ENCODE measurements around the gene DIP2A. TPM values are rescaled to one million over a fixed set of nuclear protein-coding genes. Genes with fewer than 3 reads are reported as not detected.

Gene DIP2A
- total and polyA plus RNA-seq, 2 of the 8 experiments (the other 6 are each of a cell fraction or from before 2014, with no cell fraction given), result 16.0 to 27.1 TPM

DNA sequence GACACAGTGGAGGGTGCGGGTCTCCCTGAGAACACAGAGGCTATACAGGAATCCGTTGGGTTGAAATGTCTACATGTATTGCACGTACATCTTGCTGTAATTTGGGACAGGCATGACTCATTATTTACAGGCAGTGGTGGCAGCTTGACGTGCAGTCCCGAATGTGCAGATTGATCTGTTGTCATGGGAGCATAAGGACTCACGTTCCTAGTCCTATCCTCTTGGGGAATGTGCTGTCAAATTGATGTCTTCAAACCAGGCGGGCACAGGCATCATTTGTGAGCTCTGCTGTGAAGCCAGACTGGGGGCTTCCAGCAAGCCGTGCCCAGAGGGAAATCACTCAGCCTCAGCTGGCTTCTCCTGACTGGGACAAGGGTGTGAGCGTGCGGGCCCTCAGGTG is 105.7 kb downstream of the DIP2A start:
- no peaks in the 10 kb centered on the region for H3K27me3 ChIP-seq (replicated peaks in 1 of 4; ENCODE audit: control insufficient read depth in 3 of 4, extremely low read depth in 1 of 4, insufficient read depth in 3 of 4, low read length in 3 of 4)
- CTCF ChIA-PET (ENCODE audit: partially characterized antibody), result interaction anchor here (1.1 to 2.5 kb wide), 2 partner anchors 13 to 69 kb away, joined by 3 to 9 read pairs; no protein-coding TSS in a partner anchor

More for the DNA sequence above, 105.7 kb downstream of the DIP2A start:
- Histone ChIP-seq H3K79me2 (ENCODE audit: control insufficient read depth in 1 of 2, insufficient read depth in 2 of 2, low read length in 2 of 2) (no peaks in the 10 kb centered on the region), H2BK12ac (ENCODE audit: low read depth, low read length) (no peak overlapping the region), H2BK5ac (ENCODE audit: low read depth, low read length) (no peak overlapping the region; the same call in 1 of the 2 replicates), H4K91ac (replicated peaks; ENCODE audit: insufficient read length, low read length) (no peak overlapping the region), H3K4me2 (ENCODE audit: insufficient read depth in 1 of 2, low read depth in 2 of 2, low read length in 2 of 2) (no peak overlapping the region), H3K18ac (ENCODE audit: extremely low read depth, low read length) (no peak overlapping the region), H3K9ac (replicated peaks in 1 of 4; ENCODE audit: extremely low read depth in 1 of 4, low read depth in 3 of 4, low read length in 3 of 4) (no peak overlapping the region), H3K4me1 (replicated peaks in 1 of 4; ENCODE audit: control insufficient read depth in 3 of 4, insufficient read depth in 4 of 4, low read length in 3 of 4) (no peaks in the 10 kb centered on the region), H3K79me1 (ENCODE audit: low read depth, low read length) (no peaks in the 10 kb centered on the region), H4K8ac (ENCODE audit: extremely low read depth, insufficient read depth, low read length) (no peak overlapping the region), H2BK120ac (replicated peaks; ENCODE audit: low read depth, low read length) (no peak overlapping the region), H3K23ac (ENCODE audit: insufficient read length) (no peak overlapping the region), H2AK5ac (ENCODE audit: low read depth, low read length) (no peak overlapping the region), H3K14ac (ENCODE audit: insufficient read length) (no peak overlapping the region), H3K27ac (ENCODE audit: low read depth, low read length) (no peak overlapping the region), H3K36me3 (ENCODE audit: control insufficient read depth in 2 of 4, insufficient read depth in 4 of 4, low read length in 3 of 4) (peaks cover 7 to 24% (median 15%) of the 10 kb centered on the region in 4 experiments; a peak in 5 of 8 replicates), H3K23me2 (ENCODE audit: low read depth, low read length) (no peaks in the 10 kb centered on the region), H3K9me3 (ENCODE audit: insufficient read depth in 2 of 2, low read depth in 1 of 2, low read length in 1 of 2) (no peaks in the 10 kb centered on the region), H3K4ac (replicated peaks; ENCODE audit: insufficient read length, low read depth, low read length) (no peak overlapping the region), H4K20me1 (replicated peaks in 1 of 2; ENCODE audit: control insufficient read depth in 1 of 2, insufficient read depth in 2 of 2, low read length in 2 of 2) (peaks cover 0 to 3% of the 10 kb centered on the region in 2 experiments), H4K5ac (ENCODE audit: insufficient read length, low read depth, low read length) (no peak overlapping the region), H3K56ac (replicated peaks; ENCODE audit: insufficient read length, low read depth, low read length) (no peak overlapping the region), H2BK20ac (ENCODE audit: low read length) (no peak overlapping the region), H2AFZ (ENCODE audit: low read length) (no peak overlapping the region), H2BK15ac (ENCODE audit: low read length) (no peak overlapping the region), H3K4me3 (ENCODE audit: extremely low read depth in 1 of 4, insufficient read depth in 2 of 4, low read depth in 3 of 4, low read length in 4 of 4) (no peak overlapping the region)
- POLR2A ChIA-PET (ENCODE audit: partially characterized antibody), result interaction anchor here (1.1 kb wide), 1 partner anchor 9 kb away, joined by 4 read pairs; no protein-coding TSS in a partner anchor
- DNase-seq (ENCODE audit: low read depth in 1 of 2, low spot score in 2 of 2), result no peak
- TF ChIP-seq, protein P1, sequence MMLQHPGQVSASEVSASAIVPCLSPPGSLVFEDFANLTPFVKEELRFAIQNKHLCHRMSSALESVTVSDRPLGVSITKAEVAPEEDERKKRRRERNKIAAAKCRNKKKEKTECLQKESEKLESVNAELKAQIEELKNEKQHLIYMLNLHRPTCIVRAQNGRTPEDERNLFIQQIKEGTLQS (IDR thresholded peaks at IDR 0.05; ENCODE audit: insufficient read depth, low read depth, low read length), result no peak
- TF ChIP-seq RBBP5 (IDR thresholded peaks at IDR 0.05; ENCODE audit: borderline replicate concordance, low read depth, low read length), result no peak
- TF ChIP-seq SP2 (IDR thresholded peaks at IDR 0.05; ENCODE audit: low read length), result no peak
- no peak for TF ChIP-seq POLR2AphosphoS5 (IDR thresholded peaks at IDR 0.05; ENCODE audit: low read depth, low read length)
- TF ChIP-seq SP1 (IDR thresholded peaks at IDR 0.05; ENCODE audit: low read depth, low read length), result no peak
- TF ChIP-seq TCF12 (IDR thresholded peaks at IDR 0.05; ENCODE audit: low read depth, low read length), result no peak
- no peak for FAIRE-seq
- 82% methylated on average over 10 of the region's 10 CpGs; no CpG with 5 or more reads in 1 of the 2 experiments for WGBS, 2 experiments (ENCODE audit: extremely low coverage in 1 of 2, insufficient coverage in 1 of 2, insufficient read length in 1 of 2, insufficient replicate concordance in 2 of 2, low coverage in 1 of 2, low lambda C conversion rate in 2 of 2, missing lambda C conversion rate in 1 of 2)
